NCI-H128 (cell line): Measurements from ENCODE around the gene LRRC8E.
"Not testable (repeated sequence)": the region's sequence is repeated elsewhere in the genome, so short reads cannot be mapped to it uniquely, and the experiment has no call there.

Experiments
- DNase-seq: peaks from one replicate; lab custom pipeline; 2025; ENCODE audit not compliant: unreplicated experiment; lab: John Stamatoyannopoulos, UW

Gene LRRC8E

DNA sequence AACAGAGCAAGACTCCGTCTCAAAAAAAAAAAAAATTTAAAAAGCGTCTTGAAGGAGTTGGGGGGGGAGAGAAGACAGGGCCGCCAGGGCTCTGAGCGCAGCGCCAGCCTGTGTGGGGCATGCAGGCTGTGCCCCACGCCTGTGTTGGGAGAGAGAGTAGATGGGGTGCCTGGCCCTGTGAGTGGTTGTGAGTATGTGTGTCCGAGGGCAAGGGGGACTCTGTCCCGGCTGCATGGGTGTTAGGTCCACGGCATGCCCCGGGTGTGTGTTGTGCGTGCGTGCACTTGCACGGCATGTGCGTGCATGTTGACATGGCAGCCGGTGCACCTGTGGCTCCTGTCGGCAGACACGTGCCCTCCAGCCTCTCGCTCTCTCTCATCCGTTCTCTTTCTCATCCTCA is 18.8 kb downstream of the LRRC8E start:
- DNase-seq: no peak

DNA sequence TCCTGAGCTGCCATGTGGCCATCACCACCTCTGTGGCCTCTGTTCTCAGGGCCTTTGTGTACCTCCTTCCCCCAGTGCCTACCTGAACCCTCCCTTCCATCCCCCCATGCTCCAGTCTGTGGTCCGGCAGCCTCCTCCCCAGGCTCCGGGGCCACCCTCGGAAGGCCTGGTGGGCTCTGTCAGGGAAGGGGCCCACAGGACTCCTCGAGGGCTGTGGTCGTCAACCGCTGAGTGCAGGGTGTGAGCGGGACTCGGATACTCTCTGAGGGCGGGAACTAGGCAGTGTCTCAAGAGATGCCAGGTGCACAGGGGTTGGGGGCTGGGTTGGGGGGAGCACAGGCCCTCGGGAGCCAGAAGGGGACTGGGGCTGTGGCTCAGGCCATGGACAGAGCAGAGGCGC is 19.2 kb downstream of the LRRC8E start:
- DNase-seq: no peak

DNA sequence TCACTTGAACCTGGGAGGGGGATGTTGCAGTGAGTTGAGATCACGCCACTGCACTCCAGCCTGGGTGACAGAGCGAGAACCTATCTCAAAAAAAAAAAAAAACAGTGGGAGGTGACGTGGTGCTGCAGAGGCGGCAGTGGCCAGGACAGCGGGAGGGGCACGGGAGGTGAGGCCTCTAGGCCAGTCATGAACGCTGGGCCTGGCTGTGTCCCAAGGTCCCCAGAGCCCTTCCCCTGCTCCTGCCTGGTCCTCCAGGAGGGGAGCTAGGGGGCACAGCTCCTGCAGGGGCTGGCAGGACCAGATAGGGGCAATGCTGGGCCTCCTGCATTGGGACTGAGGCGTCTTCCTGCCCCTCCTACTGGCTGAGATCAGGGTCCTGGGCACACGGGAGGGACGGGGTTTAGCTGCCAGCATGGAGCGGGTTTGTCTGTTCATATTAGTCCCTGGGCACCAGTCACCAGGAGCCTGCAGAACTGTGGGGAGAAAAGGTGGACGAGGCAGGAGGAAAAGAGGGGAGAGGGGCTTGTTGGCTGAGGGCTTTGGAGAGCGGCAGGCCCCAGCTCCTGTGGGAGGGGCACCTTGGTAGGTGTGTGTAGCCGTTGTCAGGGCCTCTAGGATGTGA is 19.9 kb downstream of the LRRC8E start:
- DNase-seq: no peak

DNA sequence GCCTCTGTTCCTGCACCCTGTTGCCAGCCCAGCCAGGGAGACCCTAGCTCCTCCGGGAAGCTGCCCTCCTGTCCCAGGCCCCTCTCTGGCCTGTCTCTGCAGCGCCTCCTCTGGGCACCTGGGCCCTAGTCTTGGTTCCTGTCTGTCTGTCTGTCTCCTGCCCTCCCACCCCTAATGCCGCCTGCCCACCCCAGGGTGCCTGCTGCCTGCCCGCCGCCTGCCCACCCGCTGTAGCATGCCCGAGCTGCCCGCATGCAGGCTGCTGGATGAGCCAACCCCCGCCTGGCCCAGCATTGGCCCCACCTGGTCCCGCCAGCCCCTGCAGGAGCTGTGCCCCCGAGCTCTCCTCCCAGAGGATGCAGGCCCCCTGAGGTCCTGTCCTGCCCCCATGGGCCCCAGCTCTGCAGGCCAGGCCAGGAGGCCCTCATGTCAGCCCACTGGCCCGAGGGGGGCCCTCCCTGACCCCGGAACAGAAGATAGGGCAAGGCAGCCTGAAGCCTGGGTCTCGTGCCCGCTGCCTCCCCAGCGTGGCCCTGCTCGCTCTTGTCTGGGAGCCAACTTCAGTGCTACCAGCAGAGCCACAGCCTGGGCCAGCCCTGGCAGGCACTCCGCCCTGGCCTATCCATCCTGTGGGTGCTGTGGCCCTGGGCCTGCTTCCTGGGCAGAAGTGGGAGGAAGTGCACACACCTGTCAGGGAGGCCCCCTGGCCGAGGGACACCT is 20.6 kb downstream of the LRRC8E start:
- no peak for DNase-seq

DNA sequence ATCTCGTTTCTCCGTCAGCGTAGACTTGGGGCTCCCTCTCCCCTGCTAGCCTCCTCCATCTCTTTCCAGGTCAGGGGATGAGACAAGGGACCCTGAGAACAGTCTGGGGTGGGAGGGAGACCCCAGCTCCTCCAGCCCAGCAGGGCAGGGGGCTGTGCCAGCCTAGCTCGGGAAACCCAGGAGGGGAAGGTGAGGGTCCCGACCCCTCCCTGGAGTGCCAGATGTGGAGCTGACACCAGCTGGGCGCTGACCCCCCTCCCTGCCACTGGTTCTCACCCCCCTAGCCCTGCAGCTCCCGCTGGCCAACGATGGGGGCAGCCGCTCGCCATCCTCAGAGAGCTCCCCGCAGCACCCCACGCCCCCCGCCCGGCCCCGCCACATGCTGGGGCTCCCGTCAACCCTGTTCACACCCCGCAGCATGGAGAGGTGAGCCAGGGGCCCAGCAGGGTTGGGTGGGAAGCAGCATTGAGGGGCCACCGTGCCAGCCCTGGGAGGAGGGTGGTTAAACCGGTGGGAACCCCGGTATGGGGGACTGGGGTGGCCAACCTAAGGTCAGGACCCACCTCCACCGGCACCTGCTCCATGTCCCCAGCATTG is 21.3 kb downstream of the LRRC8E start:
- no peak for DNase-seq

DNA sequence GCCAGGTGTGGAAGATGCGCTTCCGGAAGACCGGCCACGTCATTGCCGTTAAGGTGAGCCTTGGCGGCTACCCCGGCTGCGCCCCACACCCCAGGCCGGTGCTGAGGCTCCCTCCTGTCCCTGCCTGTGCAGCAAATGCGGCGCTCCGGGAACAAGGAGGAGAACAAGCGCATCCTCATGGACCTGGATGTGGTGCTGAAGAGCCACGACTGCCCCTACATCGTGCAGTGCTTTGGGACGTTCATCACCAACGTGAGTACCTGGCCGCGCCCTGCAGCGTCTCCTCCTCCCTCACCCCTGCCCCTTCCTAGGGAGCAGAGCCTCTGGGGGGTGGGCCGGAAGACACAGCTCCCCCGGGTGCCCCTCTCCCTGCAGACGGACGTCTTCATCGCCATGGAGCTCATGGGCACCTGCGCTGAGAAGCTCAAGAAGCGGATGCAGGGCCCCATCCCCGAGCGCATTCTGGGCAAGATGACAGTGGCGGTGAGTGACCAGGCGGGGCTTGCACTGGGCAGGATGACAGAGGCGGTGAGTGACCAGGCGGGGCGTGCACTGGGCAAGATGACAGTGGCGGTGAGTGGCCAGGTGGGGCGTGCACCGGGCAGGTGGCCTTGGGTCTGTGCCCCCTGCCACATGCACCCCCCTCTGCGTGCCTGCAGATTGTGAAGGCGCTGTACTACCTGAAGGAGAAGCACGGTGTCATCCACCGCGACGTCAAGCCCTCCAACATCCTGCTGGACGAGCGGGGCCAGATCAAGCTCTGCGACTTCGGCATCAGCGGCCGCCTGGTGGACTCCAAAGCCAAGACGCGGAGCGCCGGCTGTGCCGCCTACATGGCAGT is 22.2 kb downstream of the LRRC8E start:
- DNase-seq: no peak

DNA sequence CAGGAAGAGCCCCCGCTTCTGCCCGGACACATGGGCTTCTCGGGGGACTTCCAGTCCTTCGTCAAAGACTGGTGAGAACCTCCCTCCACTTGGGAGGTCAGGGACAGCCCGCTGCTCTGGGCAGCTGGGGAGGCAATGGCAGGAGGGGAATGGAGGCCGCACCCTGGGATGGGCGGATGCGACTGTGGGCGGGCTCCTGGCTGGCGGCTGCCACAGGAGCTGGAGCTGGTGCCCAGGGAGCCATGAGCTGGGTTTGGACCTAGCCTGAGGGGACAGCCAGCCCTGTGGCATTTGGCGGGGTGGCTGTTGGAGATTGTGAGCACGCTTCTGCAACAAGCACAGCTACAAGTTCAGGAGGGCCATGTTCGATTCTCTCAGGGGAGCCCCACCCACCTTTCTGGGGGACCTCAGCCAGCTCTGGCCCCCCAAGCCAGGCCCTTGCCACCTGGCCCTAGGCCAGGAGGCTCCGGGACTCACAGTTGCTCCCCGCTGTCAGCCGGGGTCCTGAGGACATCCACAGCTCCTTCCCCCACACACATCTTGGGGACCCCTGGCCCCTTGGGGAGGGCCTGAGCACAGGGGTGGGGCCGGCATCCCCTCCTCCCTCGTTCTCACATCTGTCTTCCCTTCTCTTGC is 23.3 kb downstream of the LRRC8E start:
- DNase-seq: no peak

DNA sequence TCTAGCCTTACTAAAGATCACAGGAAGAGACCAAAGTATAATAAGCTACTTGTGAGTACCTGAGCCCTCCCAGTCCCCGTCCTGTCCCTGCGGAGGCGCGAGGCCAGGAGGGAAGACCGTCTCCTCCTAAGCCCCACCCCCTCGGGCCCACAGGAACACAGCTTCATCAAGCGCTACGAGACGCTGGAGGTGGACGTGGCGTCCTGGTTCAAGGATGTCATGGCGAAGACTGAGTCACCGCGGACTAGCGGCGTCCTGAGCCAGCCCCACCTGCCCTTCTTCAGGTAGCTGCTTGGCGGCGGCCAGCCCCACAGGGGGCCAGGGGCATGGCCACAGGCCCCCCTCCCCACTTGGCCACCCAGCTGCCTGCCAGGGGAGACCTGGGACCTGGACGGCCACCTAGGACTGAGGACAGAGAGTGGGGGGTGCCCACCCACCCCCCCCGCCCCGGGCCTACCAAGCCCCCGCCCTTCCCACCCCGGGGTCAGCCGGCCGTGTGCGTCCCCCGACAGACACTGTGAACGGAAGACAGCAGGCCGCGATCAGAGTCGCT is 23.9 kb downstream of the LRRC8E start:
- no peak for DNase-seq

DNA sequence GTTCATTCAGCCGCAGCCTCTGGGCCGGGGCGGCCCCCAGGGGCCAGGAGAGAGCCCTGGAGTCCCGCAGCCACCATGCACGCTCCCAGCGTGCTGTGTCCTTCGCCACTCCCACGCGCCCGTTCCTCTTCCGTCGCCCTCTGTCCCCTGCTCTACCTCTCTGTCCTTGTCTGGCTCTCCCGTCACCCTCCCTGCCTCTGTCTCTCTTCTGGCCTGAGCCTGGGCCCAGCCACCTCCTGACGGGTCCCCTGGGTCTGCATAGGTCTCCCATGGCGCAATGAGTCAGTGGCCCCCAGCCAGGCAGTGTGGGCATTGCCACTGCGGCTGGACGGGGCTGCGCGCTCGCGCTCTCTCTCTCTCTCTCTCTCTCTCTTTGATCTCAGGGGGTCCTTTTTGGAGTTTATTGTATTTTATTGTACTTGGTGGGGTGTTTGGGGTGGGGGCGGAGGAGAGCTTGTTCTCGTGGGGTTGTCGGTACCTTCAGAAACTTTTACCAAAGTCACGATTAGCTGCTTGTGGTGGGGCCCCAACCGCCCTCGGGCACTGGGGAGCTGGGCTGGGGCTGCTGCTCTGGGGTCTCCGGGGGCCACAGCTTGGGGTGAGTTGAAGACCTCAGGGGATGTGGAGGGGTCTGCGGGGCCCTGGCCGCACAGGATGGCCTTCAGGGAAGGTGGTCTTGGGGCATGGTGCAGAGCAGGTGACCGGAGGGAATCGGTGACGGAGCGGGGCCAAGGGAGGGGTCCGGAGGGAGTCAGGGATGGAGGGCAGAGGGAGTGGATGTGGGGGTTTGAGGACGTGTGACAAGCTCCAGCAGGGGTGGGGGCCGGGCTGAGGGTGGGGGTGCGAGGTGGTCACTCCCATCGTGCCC is 24.6 kb downstream of the LRRC8E start:
- DNase-seq: no peak

DNA sequence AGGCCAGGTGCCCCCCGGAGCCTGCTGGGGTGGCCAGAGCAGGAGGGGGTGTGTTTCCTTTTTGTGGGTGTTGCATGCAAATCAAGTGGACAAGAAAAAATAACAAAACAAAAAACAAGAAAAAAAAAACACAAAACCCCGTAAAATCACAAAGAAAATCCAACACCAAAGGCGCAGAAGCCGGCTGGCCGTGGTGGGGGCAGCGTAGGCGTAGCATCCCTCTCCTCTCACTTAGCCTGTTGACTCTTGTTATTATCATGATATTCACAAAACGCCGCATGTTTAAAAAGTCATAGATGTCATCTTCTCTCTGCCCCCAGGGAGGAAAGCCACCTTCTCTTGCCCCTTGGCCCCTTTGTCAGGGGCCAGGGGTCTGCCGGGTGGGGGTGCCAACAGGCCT is 25.3 kb downstream of the LRRC8E start:
- DNase-seq: no peak

DNA sequence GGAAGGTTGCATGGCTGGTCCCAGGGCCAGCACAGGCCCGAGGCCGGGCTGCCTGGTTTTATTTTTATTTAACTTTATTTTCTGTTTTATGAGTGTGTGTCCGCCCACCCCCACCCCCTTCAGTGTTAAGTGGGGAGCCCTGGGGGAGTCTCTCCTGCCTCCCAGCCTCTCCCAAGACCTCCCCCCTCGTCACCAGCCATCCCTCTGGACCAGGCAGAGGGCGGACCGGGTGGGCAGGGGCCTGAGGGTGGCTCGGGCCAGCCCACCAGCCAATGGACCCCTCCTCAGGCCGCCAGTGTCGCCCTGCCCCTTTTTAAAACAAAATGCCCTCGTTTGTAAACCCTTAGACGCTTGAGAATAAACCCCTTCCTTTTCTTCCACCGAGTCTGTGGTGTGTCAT is 25.8 kb downstream of the LRRC8E start:
- no peak for DNase-seq

DNA sequence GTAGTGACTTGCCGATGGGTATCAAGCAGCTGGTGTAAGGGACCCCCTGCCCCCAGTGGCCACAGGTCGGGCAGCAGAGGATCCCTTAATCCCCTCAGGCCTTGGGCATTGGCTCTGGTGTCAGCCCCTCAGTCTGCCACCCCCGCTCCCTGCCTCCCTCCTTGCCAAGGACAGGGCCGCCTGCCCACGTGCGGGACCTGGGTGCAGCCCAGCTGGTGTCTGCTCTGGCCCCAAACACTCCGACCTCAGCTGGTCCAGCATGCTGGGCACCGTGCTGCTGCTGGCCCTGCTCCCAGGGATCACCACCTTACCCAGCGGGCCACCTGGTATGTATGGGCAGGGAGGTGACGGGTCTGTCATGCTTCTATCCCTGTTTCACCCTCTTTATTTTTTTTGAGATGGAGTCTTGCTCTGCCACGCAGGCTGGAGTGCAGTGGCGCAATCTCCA is 26.3 kb downstream of the LRRC8E start, which contains the start of gene TGFBR3L:
TSS of gene TGFBR3L (plus strand) at position 233 of the 448 bp plus-strand sequence.
- no peak for DNase-seq

DNA sequence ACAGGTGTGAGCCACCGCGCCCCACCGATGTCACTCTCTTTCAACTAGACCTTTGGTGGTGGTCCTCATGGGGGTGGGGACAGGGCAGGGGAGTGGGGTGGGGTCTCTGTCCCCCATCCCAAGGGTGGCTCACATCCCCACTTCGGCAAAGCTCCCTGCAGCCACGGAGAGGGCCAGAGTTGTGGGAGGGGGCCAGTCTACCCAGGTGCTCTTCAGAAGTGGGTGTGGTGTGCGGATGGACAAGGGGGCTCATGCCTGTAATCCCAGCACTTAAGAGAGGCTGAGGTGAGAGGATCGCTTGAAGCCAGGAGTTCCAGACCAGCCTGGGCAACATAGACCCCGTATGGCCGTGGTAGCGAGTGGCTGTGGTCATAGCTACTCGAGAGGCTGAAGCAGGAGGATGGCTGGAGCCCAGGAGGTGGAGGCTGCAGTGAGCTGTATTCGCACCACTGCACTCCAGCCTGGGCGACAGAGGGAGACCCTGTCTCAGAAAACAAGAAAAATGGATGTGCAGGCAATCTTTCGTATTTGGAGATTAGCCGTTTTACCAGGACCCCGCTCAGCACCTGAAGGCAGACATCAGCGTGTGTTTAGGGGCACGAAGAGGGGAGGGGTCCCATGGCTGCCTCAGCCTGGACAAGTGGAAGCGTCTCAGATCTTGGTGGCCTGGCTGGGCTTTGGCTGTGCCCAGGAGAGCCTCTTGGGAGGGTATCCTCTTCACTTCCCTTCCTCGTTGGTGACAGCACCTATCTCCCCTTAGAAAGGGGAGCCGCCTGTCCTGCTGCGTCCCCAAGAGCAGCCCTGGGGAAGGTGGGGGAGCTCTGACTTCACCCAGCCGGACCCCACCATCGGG is 27.2 kb downstream of the LRRC8E start:
- no peak for DNase-seq

DNA sequence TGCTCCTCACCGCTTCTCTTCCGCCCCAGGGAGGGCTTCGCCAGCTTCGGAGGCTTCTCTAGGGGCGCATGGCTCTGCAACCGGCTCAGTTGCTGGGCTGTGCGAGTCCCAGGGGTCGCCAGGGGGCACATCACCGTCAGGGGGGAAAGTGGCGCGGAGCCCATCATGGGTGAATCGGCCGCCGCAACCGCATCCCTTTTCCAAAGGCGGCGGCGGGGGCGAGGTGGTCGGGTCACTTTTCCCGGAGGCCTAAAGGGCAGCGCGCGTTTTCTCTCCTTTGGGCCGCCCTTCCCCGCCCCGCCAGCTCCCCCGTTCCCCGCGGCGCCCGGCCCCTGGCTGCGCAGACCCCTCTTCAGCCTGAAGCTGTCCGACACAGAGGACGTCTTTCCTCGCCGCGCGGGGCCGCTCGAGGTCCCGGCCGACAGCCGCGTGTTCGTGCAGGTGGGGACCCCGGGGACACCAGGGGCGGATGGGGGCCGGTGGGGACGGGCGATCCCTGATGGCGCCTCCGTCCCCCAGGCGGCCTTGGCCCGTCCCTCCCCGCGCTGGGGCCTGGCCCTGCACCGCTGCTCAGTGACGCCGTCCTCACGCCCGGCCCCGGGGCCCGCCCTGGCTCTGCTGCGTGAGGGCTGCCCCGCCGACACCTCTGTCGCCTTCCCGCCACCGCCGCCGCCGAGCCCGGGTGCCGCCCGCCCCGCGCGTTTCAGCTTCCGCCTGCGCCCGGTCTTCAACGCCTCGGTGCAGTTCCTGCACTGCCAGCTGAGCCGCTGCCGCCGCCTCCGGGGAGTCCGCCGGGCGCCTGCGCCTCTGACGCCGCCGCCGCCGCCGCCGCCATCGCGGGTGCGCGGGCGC is 28.0 kb downstream of the LRRC8E start:
- DNase-seq: no peak

DNA sequence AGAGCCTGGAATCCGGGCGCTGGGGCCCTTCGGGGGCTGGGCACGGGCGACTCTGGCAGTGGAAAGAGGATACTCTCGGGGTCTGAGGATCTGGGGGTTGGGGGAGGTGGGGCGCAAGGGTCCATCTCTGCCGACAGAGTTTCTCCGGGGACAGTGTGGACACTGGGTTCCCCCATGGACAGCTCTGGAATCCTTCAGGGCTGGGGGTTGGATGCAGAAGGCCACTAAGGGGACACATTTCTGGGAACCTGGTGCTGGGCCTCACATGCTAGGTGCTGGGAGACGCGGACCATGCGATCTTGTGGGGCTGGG is 28.6 kb downstream of the LRRC8E start:
- no peak for DNase-seq

DNA sequence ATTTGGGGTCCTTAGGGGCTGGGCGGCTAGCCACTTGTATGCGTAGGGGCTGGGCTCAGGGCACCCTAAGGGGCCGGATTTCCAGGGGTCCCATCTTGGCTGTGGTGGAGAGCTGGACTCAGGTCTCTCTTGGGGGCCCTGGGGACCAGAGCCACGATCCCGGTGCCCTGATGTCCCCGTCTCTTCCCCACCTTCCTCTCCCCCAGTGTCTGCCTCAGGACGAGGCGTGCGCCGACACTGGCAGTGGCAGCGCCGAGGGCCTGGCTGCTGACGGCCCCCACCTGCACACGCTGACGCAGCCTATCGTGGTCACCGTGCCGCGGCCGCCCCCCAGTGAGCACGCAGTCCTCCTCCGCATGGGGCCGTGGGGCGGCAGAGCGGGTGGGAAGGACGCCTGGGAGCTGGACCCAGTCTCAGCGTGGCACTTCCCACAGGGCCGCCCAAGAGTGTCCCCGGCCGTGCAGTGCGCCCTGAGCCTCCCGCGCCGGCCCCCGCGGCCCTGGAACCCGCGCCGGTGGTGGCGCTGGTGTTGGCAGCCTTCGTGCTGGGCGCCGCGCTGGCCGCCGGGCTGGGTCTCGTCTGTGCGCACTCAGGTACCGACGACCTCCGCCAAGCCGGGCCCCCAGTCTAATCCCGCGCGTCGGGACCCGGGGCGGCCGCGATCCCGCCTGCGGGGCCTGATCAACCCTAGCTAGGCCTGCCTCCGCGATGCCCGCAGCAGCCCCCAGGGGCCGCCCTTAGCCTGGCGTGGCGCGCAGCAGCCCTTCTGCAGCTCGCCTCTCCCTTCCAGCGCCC is 29.2 kb downstream of the LRRC8E start:
- no peak for DNase-seq

DNA sequence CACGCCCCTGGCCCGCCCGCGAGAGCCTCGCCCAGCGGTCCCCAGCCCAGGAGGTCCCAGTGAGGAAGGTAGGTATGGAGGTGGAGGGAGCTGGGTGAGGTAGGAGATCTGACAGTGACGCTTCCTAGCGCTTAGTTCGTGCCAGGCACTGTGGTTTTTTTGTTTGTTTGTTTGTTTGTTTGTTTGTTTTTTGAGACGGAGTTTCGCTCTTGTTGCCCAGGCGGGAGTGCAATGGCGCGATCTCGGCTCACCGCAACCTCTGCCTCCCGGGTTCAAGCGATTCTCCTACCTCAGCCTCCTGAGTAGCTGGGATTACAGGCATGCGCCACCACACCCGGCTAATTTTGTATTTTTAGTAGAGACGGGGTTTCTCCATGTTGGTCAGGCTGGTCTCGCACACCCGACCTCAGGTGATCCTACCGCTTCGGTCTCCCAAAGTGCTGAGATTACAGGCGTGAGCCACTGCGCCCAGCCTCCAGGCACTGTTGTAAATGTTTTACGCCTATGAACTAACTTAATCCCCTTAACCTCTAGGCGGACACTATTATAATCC is 29.8 kb downstream of the LRRC8E start:
- not testable (repeated sequence) for DNase-seq
